Placental epithelial cell (primary cell): ENCODE results near the gene FAM168A. TPM values are rescaled to one million over a fixed set of nuclear protein-coding genes. Genes with fewer than 3 reads are reported as not detected.

Experiments used
- small RNA-seq: library from RNA; depleted of rRNA; stranded (forward); fragments of <200 nt; gene quantifications from one replicate; pipeline ENCODE3, GENCODE V24; 2012
- total RNA-seq: library from RNA; depleted of rRNA; stranded (reverse); fragments of >200 nt; gene quantifications from 2 replicates; pipeline ENCODE4 v1.2.3, GENCODE V29; 2012

FAM168A gene, protein sequence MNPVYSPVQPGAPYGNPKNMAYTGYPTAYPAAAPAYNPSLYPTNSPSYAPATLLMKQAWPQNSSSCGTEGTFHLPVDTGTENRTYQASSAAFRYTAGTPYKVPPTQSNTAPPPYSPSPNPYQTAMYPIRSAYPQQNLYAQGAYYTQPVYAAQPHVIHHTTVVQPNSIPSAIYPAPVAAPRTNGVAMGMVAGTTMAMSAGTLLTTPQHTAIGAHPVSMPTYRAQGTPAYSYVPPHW
- total RNA-seq = 32.6 and 33.0 TPM in 2 replicates

DNA sequence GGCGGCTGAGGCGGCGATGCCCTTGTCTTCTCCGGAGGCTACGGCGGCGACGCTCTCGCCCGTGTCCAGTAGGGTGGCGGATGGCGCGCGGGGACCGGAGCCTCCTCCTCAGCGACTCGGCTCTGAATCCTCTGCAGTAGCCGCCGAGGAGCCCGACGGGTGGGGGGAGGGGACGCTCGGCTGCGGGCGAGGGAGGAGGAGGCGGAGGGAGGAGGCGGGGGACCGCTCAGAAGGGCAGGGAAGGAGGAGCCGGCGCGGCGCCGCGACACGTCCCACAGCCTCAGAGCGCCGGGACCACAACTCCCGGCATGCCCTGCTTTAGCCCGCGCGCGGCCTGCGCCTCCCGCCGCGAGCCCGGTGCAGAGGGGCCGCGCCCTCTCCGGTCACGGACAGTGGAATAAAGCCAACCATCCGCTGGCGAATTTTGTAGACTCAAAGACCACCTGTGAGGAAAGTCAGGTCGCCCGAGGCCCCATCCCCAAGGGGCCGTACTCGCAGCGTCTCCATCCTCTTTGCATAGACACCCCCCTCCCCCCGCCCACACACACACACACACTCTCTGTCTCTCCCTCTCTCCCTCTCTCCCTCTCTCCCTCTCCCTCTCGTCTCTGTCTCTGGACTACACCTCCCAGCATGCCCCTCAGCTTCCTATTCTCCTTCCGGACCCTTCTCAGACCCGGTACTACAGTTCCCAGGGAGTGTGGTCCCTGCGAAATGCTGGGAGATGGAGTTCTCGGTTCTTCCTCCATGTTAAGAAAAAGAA lies at the start of gene FAM168A:
TSS of gene FAM168A (minus strand) at position 157 of the 763 bp plus-strand sequence. CDS start 129,638 bp downstream, outside the sequence.

DNA sequence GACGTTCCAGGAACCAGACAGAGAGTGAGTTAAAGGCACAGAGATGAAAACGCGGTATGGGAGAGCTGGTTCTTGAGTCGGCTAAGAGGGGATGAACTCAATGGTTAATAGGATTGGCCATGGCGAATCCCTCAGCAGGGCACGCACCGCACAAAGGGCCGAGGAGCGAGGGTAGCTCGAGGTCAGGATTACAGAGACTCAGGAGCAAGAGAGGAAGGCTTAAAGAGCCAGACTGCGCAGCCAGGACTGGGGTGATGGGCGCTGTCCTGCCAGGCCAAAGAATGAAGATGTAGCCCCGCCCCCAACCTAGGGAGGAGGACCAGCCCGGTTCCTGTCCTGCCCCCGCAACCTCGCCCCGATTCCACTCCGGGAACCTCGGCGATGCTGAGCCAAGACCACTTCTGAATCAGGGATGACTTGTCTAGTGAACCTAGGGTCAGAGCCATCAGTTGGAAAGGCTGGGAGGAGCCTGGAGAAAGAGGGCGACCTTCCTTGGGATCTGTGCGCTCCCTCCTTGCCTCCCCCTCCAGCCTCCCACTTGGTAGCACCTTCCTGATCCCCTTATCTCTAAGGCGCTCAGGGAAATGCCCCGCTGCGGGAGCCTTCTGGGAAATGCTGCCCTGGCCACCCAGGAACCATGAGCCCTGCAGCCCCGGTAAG lies 48.2 kb upstream of the FAM168A start, which contains the start of gene PLEKHB1:
TSS of gene PLEKHB1 (plus strand) at position 610 of the 660 bp plus-strand sequence. CDS start at position 638, 28 bp downstream.

DNA sequence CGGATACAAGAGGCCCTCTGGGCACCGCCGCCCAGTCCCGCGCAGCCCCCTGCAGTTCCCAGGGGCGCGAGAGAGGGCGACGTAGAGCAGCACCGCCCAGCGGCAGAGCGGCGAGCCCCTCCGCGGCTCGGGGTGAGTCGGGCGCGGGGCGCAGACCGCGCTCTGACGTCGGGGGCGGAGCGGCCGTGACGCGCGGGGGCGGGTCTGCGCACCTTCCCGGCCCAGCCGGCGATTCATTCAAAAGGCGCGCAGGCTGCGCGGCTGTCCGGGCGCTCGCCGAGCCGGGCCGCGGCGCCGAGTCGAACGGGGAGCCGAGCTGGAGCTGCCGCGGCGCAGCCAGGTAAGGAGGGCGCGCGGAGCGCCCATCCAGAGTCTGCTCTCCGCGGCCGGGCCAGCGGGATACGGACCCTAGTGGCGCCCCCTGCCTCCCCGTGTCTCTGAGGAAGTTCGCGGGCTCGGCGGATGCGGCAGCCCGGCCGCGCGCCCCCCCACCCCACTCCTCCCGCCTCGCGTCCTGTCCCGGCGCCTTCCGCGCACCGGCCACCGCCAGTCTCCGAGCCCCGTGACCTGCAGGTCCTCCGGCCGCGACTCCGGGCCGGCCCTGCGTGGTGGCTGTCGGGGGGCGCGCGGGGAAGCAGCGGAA lies 221.6 kb downstream of the FAM168A start, which contains the start of gene RELT:
TSS of gene RELT (plus strand) at position 240 of the 643 bp plus-strand sequence. CDS start 12,738 bp downstream, outside the sequence.

Small RNA genes lying within 50 kb of the gene (small RNA-seq; reads per million reads assigned to genes)
- gene AP000763.2 (not detected), gene HMGN2P38 (not detected)

Other genes starting within 250 kb of the FAM168A start
- gene RELT, start 221.7 kb downstream of the FAM168A start, total RNA-seq = 2.4 and 3.8 TPM in 2 replicates
- 1.2 TPM in 1 of 2 replicates, not detected in the other for gene PLEKHB1, start 48.5 kb upstream of the FAM168A start, total RNA-seq
- gene RAB6A, start 163.0 kb upstream of the FAM168A start, total RNA-seq = 113 and 240 TPM in 2 replicates
- 25.9 and 30.9 TPM in 2 replicates for gene MRPL48, start 189.8 kb upstream of the FAM168A start, total RNA-seq